Neuronal stem cell (in vitro differentiated cells): ENCODE measurements around the gene KMO.
A peak's percentile ranks its signal among the peaks of the same experiment; 100 is the strongest.

Experiments
- DNase-seq: peaks from one replicate; pipeline ENCODE4 v3.0.0-alpha.2; 2013; ENCODE audit warnings: low spot score
- H2AFZ ChIP-seq: one replicate; pipeline ENCODE4 v1.6.1; 2013; ENCODE audit warnings: mild to moderate bottlenecking, low read length, inconsistent platforms
- H2AK5ac ChIP-seq: 2 replicates; pipeline ENCODE4 v1.6.1; 2013; ENCODE audit warnings: low read depth, mild to moderate bottlenecking, inconsistent platforms, low read length, moderate library complexity, mixed read lengths
- H2BK120ac ChIP-seq: 2 replicates; pipeline ENCODE4 v1.6.1; 2013; ENCODE audit warnings: low read depth, mild to moderate bottlenecking, inconsistent platforms, low read length, moderate library complexity, mixed read lengths
- H2BK12ac ChIP-seq: one replicate; pipeline ENCODE4 v1.6.1; 2013; ENCODE audit warnings: low read length, inconsistent platforms
- H2BK15ac ChIP-seq: 2 replicates; pipeline ENCODE4 v1.6.1; 2013; ENCODE audit warnings: mild to moderate bottlenecking, low read length, inconsistent platforms, mixed read lengths
- H2BK5ac ChIP-seq: one replicate; pipeline ENCODE4 v1.6.1; 2013; ENCODE audit warnings: inconsistent platforms, mild to moderate bottlenecking, low read length, moderate library complexity
- H3K14ac ChIP-seq: one replicate; pipeline ENCODE4 v1.6.1; 2013; ENCODE audit warnings: low read length, inconsistent platforms
- H3K18ac ChIP-seq: 2 replicates; pipeline ENCODE4 v1.6.1; 2013; ENCODE audit warnings: low read length, inconsistent platforms
- H3K23ac ChIP-seq: 2 replicates; pipeline ENCODE4 v1.6.1; 2013; ENCODE audit warnings: low read depth, mild to moderate bottlenecking, mixed read lengths, low read length, inconsistent platforms; ENCODE audit not compliant: poor library complexity
- H3K27ac ChIP-seq: replicated peaks from 3 replicates; pipeline ENCODE4 v1.5.1; 2013; ENCODE audit warnings: low read length, inconsistent platforms
- H3K27me3 ChIP-seq, 3 experiments: 2 replicates each; pipeline ENCODE4 v1.6.1; 2013; ENCODE audit warnings: low read length in 3 of 3, mild to moderate bottlenecking in 2 of 3, inconsistent platforms in 1 of 3, low read depth in 1 of 3, mixed read lengths in 1 of 3, moderate library complexity in 1 of 3; ENCODE audit not compliant: control insufficient read depth in 3 of 3, insufficient read depth in 3 of 3
- H3K36me3 ChIP-seq, 2 donors: replicated peaks in 1 of 2; 2 replicates each; pipeline ENCODE4 v1.6.1; 2013; ENCODE audit warnings: low read length in 2 of 2; ENCODE audit not compliant: control insufficient read depth in 2 of 2, insufficient read depth in 2 of 2
- H3K4ac ChIP-seq: 2 replicates; pipeline ENCODE4 v1.6.1; 2013; ENCODE audit warnings: inconsistent platforms, mild to moderate bottlenecking, low read length, moderate library complexity
- H3K4me1 ChIP-seq, 2 donors: 1 replicate in 1 of 2; 2 replicates in 1 of 2; pipeline ENCODE4 v1.6.1; 2013; ENCODE audit warnings: low read length in 2 of 2, low read depth in 1 of 2; ENCODE audit not compliant: control insufficient read depth in 2 of 2, insufficient read depth in 1 of 2
- H3K4me2 ChIP-seq: one replicate; pipeline ENCODE4 v1.6.1; 2013; ENCODE audit warnings: mild to moderate bottlenecking, low read length, inconsistent platforms; ENCODE audit not compliant: insufficient read depth, poor library complexity, severe bottlenecking
- H3K4me3 ChIP-seq, 2 donors: 2 replicates each; pipeline ENCODE4 v1.5.1; 2013; ENCODE audit warnings: low read length in 2 of 2, mild to moderate bottlenecking in 2 of 2, inconsistent platforms in 1 of 2, moderate library complexity in 1 of 2
- H3K79me1 ChIP-seq: one replicate; pipeline ENCODE4 v1.6.1; 2013; ENCODE audit warnings: low read depth, mild to moderate bottlenecking, inconsistent platforms, low read length, moderate library complexity
- H3K9ac ChIP-seq: one replicate; pipeline ENCODE4 v1.6.1; 2013; ENCODE audit warnings: mild to moderate bottlenecking, low read depth, low read length, inconsistent platforms; ENCODE audit not compliant: poor library complexity
- H3K9me3 ChIP-seq, 2 donors: replicated peaks in 1 of 2; 2 replicates each; pipeline versions ENCODE3 to v1.6.1; 2013; ENCODE audit warnings: low read length in 2 of 2, mild to moderate bottlenecking in 2 of 2, inconsistent platforms in 1 of 2, low read depth in 1 of 2, mixed read lengths in 1 of 2, moderate library complexity in 1 of 2; ENCODE audit not compliant: control insufficient read depth in 2 of 2, insufficient read depth in 1 of 2
- H4K8ac ChIP-seq: one replicate; pipeline ENCODE4 v1.6.1; 2013; ENCODE audit warnings: low read depth, mild to moderate bottlenecking, inconsistent platforms, low read length, moderate library complexity
- H4K91ac ChIP-seq: one replicate; pipeline ENCODE4 v1.6.1; 2013; ENCODE audit warnings: low read length, low read depth, mild to moderate bottlenecking, inconsistent platforms; ENCODE audit not compliant: poor library complexity
- WGBS, 2 donors: extraction: QIAGEN DNeasy Blood & Tissue Kit; methylation state at CpG; one replicate each; pipeline ENCODE4 v1.1.7; 2013; ENCODE audit warnings: missing lambda C conversion rate in 2 of 2, mixed read lengths in 1 of 2; ENCODE audit not compliant: insufficient read length in 2 of 2, insufficient replicate concordance in 1 of 2; ENCODE audit errors: extremely low coverage in 2 of 2; 5-methylcytosine and 5-hydroxymethylcytosine counted together

The KMO gene

GRCh38 chr1:241606544-241606943 lies 74.4 kb downstream of the KMO start:
- Histone ChIP-seq H2BK5ac (no peak overlapping the region), H3K9me3 (peaks cover 0 to 5% of the 10 kb centered on the region in 2 donors), H3K4me2 (no peak overlapping the region), H3K4me1 (no peaks in the 10 kb centered on the region), H2BK12ac (no peak overlapping the region), H3K23ac (no peak overlapping the region), H4K8ac (no peak overlapping the region), H3K4me3 (no peak overlapping the region), H3K27me3 (no peaks in the 10 kb centered on the region), H2AFZ (no peak overlapping the region), H2AK5ac (no peak overlapping the region), H2BK120ac (no peak overlapping the region), H2BK15ac (no peak overlapping the region), H3K4ac (no peak overlapping the region), H3K36me3 (peaks cover 0 to 2% of the 10 kb centered on the region in 2 donors), H3K79me1 (no peaks in the 10 kb centered on the region), H3K14ac (no peak overlapping the region), H3K9ac (no peak overlapping the region), H3K18ac (no peak overlapping the region), H4K91ac (no peak overlapping the region), H3K27ac (no peak overlapping the region)
- WGBS, 2 donors: no CpG with 5 or more reads among the region's 5 CpGs
- no peak for DNase-seq

DNA sequence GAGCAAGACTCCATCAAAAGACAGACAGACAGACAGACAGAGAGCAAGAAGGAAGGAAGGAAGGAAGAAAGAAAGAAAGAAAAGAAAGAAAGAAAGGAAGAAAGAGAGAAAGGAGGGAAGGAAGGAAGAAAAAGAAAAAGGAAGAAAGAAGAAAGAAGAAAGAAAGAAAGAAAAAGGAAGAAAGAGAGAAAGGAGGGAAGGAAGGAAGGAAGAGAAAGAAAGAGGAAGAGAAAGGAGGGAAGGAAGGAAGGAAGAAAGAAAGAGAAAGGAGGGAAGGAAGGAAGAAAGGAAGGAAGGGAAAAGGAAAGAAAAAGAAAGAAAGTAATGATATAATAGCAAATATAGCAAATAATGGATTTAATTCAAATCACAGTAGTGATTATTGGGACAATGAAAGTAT lies 75.3 kb downstream of the KMO start:
- peaks cover 0 to 5% of the 10 kb centered on the region in 2 donors for H3K9me3 ChIP-seq
- H3K79me1 ChIP-seq: no peaks in the 10 kb centered on the region
- DNase-seq: no peak
- no peak overlapping the region for H2BK15ac ChIP-seq
- H4K8ac ChIP-seq: no peak overlapping the region
- H3K4me3 ChIP-seq: no peak overlapping the region
- no peak overlapping the region for H2BK120ac ChIP-seq
- no peak overlapping the region for H3K23ac ChIP-seq
- H3K27ac ChIP-seq: no peak overlapping the region
- no peak overlapping the region for H2AFZ ChIP-seq
- no peaks in the 10 kb centered on the region for H3K4me1 ChIP-seq
- H3K18ac ChIP-seq: no peak overlapping the region
- peaks cover 0 to 2% of the 10 kb centered on the region in 2 donors for H3K36me3 ChIP-seq
- no peak overlapping the region for H3K4me2 ChIP-seq
- no peak overlapping the region for H2BK12ac ChIP-seq
- no peak overlapping the region for H3K14ac ChIP-seq
- no peak overlapping the region for H2AK5ac ChIP-seq
- no peak overlapping the region for H3K9ac ChIP-seq
- H3K4ac ChIP-seq: no peak overlapping the region
- no peaks in the 10 kb centered on the region for H3K27me3 ChIP-seq
- H2BK5ac ChIP-seq: no peak overlapping the region
- H4K91ac ChIP-seq: no peak overlapping the region

- no CpG with 5 or more reads among the region's 3 CpGs for WGBS, 2 donors
- no peaks in the 10 kb centered on the region for H3K27me3 ChIP-seq
- no peak overlapping the region for H3K18ac ChIP-seq
- H3K4me1 ChIP-seq: no peaks in the 10 kb centered on the region
- H3K79me1 ChIP-seq: no peaks in the 10 kb centered on the region
- no peak overlapping the region for H4K91ac ChIP-seq
- no peak overlapping the region for H2BK120ac ChIP-seq
- no peak overlapping the region for H2BK15ac ChIP-seq
- no peak for DNase-seq
- H3K14ac ChIP-seq: no peak overlapping the region
- no peak overlapping the region for H3K4me3 ChIP-seq
- H3K4ac ChIP-seq: no peak overlapping the region
- H3K36me3 ChIP-seq: peaks cover 0 to 2% of the 10 kb centered on the region in 2 donors
- H3K9ac ChIP-seq: no peak overlapping the region
- no peak overlapping the region for H2BK5ac ChIP-seq
- no peak overlapping the region for H2AK5ac ChIP-seq
- no peak overlapping the region for H2AFZ ChIP-seq
- H3K4me2 ChIP-seq: no peak overlapping the region
- H3K27ac ChIP-seq: no peak overlapping the region
- H2BK12ac ChIP-seq: no peak overlapping the region
- no peak overlapping the region for H3K23ac ChIP-seq
- peaks cover 0 to 5% of the 10 kb centered on the region in 2 donors for H3K9me3 ChIP-seq
- H4K8ac ChIP-seq: no peak overlapping the region
These were observed 76.3 kb downstream of the KMO start for GRCh38 chr1:241608379-241609033.

GRCh38 chr1:241610056-241610815 lies 78.1 kb downstream of the KMO start:
- no peak overlapping the region for H3K14ac ChIP-seq
- DNase-seq: peak; percentile 14

More at GRCh38 chr1:241610056-241610815, 78.1 kb downstream of the KMO start:
- H3K9me3 ChIP-seq: peaks cover 0 to 5% of the 10 kb centered on the region in 2 donors
- H3K9ac ChIP-seq: no peak overlapping the region
- H3K27ac ChIP-seq: no peak overlapping the region
- H3K36me3 ChIP-seq: peaks cover 0 to 2% of the 10 kb centered on the region in 2 donors
- WGBS, 2 donors: no CpG with 5 or more reads among the region's 8 CpGs
- H3K79me1 ChIP-seq: no peaks in the 10 kb centered on the region
- no peak overlapping the region for H2AK5ac ChIP-seq
- no peaks in the 10 kb centered on the region for H3K27me3 ChIP-seq
- H3K4me1 ChIP-seq: no peaks in the 10 kb centered on the region
- H3K4me2 ChIP-seq: no peak overlapping the region
- no peak overlapping the region for H2BK120ac ChIP-seq
- no peak overlapping the region for H3K23ac ChIP-seq
- H4K91ac ChIP-seq: no peak overlapping the region
- H3K18ac ChIP-seq: no peak overlapping the region
- H2BK5ac ChIP-seq: no peak overlapping the region
- no peak overlapping the region for H2AFZ ChIP-seq
- no peak overlapping the region for H2BK12ac ChIP-seq
- no peak overlapping the region for H3K4me3 ChIP-seq
- H4K8ac ChIP-seq: no peak overlapping the region
- H2BK15ac ChIP-seq: no peak overlapping the region
- no peak overlapping the region for H3K4ac ChIP-seq
